NCI-H2029 (cell line): Measurements from ENCODE around the gene CCDC106.

Source experiments
- DNase-seq: peaks from one replicate; lab custom pipeline; 2025; lab: John Stamatoyannopoulos, UW

CCDC106 gene

DNA sequence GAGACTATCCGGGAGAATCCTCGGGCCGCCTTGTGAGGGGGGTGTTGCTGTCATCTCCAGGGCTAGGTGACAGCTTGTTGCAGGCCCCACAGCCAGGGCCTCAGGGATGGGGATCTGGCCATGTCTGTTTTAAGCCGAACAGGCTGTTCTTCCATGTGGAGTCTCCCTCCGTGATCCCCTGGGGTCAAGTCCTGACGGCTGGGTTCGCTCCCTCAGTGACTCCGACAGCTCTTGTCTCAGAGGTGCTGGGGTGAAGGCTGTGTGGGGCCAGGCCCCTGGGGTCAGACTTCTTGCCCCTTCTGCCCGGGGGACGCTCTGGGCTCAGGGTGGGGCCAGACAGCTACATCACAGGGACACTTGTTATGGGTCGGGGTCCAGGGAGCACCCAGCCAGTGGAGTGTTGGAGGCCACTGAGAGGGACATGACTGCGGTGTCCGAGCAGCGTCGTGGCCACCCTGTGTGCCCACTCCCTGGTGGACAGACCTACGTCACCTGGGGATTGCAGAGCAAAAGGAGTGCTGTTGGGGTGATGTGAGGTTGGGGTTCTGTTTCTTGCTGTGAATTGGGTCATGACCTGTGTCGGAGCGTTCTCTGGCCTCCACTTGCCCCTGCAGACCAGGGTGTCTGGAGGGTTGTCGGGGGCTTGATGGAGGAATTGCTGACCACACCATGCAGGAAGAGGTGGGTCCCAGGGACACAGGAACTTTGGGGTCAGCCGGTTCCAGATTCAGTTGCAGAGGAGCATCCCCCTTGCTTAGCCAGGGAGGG is 48.5 kb downstream of the CCDC106 start:
- no peak for DNase-seq

DNA sequence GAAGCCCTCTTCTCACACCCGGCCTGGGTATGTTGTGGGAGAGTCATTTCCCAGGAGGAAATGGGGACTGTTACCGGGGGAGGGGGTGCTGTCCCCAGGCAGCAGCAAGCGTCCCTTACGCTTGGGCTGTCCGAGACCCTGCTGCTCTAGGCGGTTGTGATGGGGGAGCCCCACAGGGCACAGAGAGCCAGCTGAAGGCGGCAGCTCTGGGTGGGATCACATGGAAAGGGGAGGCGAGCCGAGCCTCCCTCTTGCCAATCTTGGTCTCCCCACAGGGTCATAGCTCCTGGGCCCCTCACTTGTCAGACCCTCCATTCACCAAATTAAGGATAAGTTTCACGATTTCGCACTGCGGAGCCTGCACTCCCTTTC is 49.0 kb downstream of the CCDC106 start:
- DNase-seq, result no peak

DNA sequence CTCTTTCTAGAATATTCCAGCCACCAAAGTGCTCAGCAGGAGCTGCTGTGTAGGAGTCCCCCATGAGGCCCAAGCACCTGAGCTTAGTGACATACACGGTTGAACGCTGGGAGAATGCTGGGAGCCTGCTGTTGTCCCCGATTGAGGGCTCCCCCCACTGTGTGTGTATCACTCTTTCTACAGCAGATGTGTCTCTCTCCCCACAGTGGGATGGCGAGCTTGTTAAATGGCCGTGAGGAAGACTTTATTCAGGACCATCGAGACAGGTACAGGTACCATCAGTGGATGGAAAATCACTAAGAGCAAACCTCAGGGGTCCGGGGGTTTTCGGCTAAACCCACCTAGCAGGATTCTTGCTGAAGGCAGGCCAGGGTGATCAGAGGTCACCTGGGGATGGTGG is 49.7 kb downstream of the CCDC106 start:
- DNase-seq, result no peak

DNA sequence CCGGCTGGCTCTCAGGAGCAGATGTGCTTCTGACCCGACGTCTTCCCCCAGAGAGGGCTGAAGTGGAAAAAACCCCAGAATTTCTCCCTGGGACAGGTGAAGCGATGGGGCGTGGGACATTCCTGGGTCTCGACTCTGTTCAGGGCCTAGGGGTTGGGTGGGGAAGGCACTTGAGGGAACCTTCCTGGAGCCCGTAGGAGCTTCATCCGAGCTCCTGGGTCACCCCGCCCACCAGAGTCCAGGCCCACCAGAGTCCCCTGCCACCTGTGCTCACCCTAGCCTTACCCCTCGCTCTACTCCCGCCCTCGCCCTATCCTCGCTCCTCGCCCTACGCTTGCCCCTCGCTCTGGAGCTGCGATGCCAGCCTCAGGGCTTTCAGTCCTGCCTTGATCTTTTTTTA is 50.2 kb downstream of the CCDC106 start:
- no peak for DNase-seq

DNA sequence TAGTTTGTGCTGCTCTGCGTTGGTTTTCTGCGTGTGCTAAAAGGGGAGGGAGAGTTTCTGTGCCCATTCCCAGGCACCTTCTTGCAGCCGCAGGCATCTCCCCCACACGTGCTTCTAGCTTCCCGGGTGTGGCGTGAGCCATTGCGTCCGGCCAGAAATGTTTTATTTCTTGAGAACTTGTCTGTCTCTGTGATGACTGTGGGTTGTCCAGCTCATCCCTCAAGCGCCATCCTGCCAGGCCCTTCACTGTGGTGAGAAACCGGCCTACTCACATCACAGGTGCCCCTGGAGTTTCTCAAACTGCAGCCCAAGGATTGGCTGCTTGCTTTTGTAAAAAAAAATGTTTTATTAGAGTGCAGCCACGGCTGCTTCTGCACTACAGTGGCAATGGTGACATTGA is 51.2 kb downstream of the CCDC106 start:
- no peak for DNase-seq

DNA sequence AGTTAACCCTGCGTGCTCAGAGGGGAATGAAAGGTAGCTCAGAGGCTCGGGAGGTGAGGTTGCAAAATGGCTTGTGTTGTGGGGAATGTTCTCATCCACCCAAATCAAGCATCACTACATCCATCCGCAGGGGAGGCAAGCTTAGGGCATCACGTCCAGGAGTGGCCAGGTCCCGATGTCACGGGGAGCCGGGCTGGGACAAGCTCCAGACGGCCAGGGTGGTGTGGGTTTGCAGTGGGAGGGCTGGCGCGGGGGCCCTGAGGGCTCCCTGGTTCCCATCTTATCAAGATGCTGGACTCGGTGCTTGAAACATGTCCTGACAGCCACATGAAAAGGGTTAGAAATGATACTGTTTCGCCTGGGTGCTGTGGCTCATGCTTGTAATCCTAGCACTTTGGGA is 52.8 kb downstream of the CCDC106 start:
- no peak for DNase-seq

DNA sequence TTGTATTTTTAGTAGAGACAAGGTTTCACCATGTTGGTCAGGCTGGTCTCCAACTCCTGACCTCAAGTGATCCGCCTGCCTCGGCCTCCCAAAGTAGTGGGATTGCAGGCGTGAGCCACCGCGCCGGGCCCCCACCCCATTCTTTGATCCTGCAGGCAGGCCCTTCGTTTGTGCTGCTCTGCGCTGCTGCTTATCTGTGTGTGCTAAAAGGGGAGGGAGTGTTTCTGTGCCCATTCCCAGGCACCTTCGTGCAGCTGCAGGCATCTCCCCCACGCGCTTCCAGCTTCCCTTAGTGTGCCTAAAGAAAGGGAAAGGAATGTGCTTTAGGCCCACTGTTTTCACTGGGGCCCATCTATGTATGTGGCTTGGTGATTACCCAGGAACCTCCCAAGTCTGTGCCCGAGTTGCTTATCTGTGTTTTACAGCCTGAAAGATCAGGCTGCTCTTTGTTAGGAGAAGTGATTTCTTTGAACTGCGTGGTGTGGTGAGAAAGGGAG is 54.2 kb downstream of the CCDC106 start:
- DNase-seq, result no peak
